ENCODE measurements around the gene KLF1.

- TF ChIP-seq ZFP3 (tag by site-specific recombination; IDR thresholded peaks at IDR 0.05; ENCODE audit: low read depth) (no peak), CTCF (tag by site-specific recombination; IDR thresholded peaks at IDR 0.05) (no peak), ZNF121 (tag by site-specific recombination; IDR thresholded peaks at IDR 0.05) (no peak), REST (tag by site-specific recombination; IDR thresholded peaks at IDR 0.05) (no peak), ZBTB7A (tag by site-specific recombination; IDR thresholded peaks at IDR 0.05; ENCODE audit: low read depth) (no peak)
These were observed 43.7 kb downstream of the KLF1 start for GRCh38 chr19:12843328-12843727.

All from HEK293 (cell line).